Measurements from ENCODE around the gene EXOC4.

The EXOC4 gene

GRCh38 chr7:133369130-133369529 is 116.3 kb downstream of the EXOC4 start:
- DNase-seq: no peak

GRCh38 chr7:133371616-133372015 is 118.7 kb downstream of the EXOC4 start:
- no peak for DNase-seq

GRCh38 chr7:133372337-133372736 is 119.5 kb downstream of the EXOC4 start:
- DNase-seq: no peak

- DNase-seq: no peak
Observed at GRCh38 chr7:133376514-133376913, 123.6 kb downstream of the EXOC4 start.

GRCh38 chr7:133381965-133382364 is 129.1 kb downstream of the EXOC4 start:
- DNase-seq: no peak

- DNase-seq: no peak
Observed at GRCh38 chr7:133382775-133383559, 130.1 kb downstream of the EXOC4 start.

- no peak for DNase-seq
Observed at GRCh38 chr7:133386205-133386604, 133.3 kb downstream of the EXOC4 start.

- DNase-seq: no peak
Observed at GRCh38 chr7:133389727-133390126, 136.8 kb downstream of the EXOC4 start.

GRCh38 chr7:133391206-133391605 is 138.3 kb downstream of the EXOC4 start:
- DNase-seq: no peak

- DNase-seq: no peak
Observed at GRCh38 chr7:133394369-133394768, 141.5 kb downstream of the EXOC4 start.

GRCh38 chr7:133395551-133395950 is 142.7 kb downstream of the EXOC4 start:
- DNase-seq: no peak

GRCh38 chr7:133398506-133398905 is 145.6 kb downstream of the EXOC4 start:
- DNase-seq: no peak

- no peak for DNase-seq
Observed at GRCh38 chr7:133401225-133401624, 148.3 kb downstream of the EXOC4 start.

GRCh38 chr7:133408212-133408611 is 155.3 kb downstream of the EXOC4 start:
- no peak for DNase-seq

GRCh38 chr7:133409421-133409820 is 156.5 kb downstream of the EXOC4 start:
- no peak for DNase-seq

GRCh38 chr7:133409966-133410365 is 157.1 kb downstream of the EXOC4 start:
- no peak for DNase-seq

- no peak for DNase-seq
Observed at GRCh38 chr7:133411395-133411794, 158.5 kb downstream of the EXOC4 start.

- DNase-seq: no peak
Observed at GRCh38 chr7:133412942-133413341, 160.1 kb downstream of the EXOC4 start.

GRCh38 chr7:133419041-133419440 is 166.2 kb downstream of the EXOC4 start:
- no peak for DNase-seq

- DNase-seq: no peak
Observed at GRCh38 chr7:133423618-133424017, 170.7 kb downstream of the EXOC4 start.

GRCh38 chr7:133428326-133428725 is 175.4 kb downstream of the EXOC4 start:
- DNase-seq: no peak

GRCh38 chr7:133428876-133429275 is 176.0 kb downstream of the EXOC4 start:
- no peak for DNase-seq

GRCh38 chr7:133429371-133429770 is 176.5 kb downstream of the EXOC4 start:
- DNase-seq: no peak

GRCh38 chr7:133431134-133431724 is 178.4 kb downstream of the EXOC4 start:
- no peak for DNase-seq

Measured in stimulated activated CD4-positive, alpha-beta T cell treated with anti-CD3 and anti-CD28 coated beads, Interleukin-15, amount 100 ng/mL, for 24 hours (primary cell).